GM13977 (cell line): ENCODE data around the gene PPA2.

Source experiments
- DNase-seq: peaks from one replicate; pipeline ENCODE4 v3.0.0; 2012; ENCODE audit warnings: low spot score
- in situ Hi-C: fragments of 300-500 bp; cut with MboI; formaldehyde crosslinking; loops from one replicate; pipeline ENCODE4 v1.12.0; 2022; ENCODE audit warnings: low sequenced_read_pairs, low pct_unique_long_range_greater_than_20kb, mixed read lengths, inconsistent platforms; ENCODE audit not compliant: unreplicated experiment
- TF ChIP-seq, protein P1 (sequence below): IDR thresholded peaks from 2 replicates; pipeline ENCODE4 v1.5.1; 2012; ENCODE audit warnings: mild to moderate bottlenecking, control low read depth; ENCODE audit not compliant: insufficient read depth; ENCODE audit errors: extremely low read depth, missing control alignments

Gene PPA2

DNA sequence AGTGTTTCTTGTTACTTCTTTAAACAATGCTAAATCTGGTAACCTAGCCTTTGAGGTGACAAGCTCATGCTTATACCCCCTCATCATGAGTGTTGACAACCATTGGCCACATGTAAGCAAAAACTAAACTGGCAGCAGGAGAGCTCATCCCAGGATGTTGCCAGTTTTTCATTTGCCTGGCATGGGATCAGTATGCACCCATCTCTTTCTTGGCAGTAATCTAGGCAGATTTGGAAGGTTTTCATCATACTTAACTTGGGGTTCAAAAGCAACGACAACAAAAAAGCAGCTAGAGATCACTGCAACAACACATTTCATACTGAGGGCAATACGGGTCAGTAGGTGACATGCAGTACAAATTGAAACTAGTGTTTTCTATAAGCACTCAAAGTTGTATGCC, 122.0 kb downstream of the PPA2 start:
- TF ChIP-seq, protein P1, sequence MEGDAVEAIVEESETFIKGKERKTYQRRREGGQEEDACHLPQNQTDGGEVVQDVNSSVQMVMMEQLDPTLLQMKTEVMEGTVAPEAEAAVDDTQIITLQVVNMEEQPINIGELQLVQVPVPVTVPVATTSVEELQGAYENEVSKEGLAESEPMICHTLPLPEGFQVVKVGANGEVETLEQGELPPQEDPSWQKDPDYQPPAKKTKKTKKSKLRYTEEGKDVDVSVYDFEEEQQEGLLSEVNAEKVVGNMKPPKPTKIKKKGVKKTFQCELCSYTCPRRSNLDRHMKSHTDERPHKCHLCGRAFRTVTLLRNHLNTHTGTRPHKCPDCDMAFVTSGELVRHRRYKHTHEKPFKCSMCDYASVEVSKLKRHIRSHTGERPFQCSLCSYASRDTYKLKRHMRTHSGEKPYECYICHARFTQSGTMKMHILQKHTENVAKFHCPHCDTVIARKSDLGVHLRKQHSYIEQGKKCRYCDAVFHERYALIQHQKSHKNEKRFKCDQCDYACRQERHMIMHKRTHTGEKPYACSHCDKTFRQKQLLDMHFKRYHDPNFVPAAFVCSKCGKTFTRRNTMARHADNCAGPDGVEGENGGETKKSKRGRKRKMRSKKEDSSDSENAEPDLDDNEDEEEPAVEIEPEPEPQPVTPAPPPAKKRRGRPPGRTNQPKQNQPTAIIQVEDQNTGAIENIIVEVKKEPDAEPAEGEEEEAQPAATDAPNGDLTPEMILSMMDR = no peak
- in situ Hi-C loops = no loop called here
- no peak for DNase-seq

DNA sequence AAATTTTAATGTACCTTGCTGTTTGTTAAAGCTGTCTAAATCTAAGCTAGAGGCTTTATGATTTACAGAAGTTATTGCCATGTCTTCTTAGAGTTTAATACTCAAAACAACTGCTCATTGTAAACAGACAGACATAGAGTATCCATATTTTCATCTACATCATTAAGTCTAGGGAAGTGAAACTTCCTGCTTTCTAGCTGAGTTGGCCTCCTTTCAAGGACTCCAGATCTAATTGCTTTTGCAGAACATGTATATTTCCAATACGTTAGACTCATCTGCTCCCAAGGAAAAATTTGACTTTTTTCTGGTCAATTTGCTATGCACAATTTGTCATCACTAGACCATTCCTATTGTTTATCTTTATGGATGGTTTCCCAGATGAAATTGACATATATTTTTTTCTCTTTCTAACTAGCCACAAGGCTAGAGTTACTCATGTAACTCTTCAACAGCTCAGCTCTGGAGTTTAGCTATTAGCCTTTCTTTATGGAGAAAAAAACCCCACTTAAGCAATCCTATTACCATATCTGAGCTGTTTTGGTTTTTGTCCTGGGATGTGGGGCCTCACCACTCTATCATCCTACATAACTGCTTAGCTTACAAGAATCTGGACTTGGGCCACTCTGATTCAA, 122.9 kb downstream of the PPA2 start:
- TF ChIP-seq, protein P1 = no peak
- in situ Hi-C loops = no loop called here
- no peak for DNase-seq

DNA sequence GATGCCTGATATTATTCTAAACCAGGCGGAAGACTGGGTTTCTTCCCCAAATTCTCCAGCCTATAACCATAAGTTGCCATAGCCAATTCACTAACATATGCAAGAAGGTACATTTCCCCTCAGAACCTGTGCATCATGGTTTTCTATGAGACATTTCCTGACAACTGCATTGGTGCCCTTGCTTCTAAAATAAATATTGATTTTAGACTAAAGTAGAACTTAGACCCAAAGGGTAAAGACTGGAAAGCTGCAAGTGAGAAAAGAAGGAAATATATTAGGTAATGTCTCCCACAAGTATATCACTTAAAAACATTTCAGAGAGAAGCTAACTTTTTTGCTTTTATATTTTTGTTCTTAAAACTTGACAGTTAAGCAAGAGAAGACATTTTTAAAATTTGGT, 125.1 kb downstream of the PPA2 start:
- no peak for DNase-seq
- TF ChIP-seq, protein P1 = no peak
- in situ Hi-C loops = no loop called here

DNA sequence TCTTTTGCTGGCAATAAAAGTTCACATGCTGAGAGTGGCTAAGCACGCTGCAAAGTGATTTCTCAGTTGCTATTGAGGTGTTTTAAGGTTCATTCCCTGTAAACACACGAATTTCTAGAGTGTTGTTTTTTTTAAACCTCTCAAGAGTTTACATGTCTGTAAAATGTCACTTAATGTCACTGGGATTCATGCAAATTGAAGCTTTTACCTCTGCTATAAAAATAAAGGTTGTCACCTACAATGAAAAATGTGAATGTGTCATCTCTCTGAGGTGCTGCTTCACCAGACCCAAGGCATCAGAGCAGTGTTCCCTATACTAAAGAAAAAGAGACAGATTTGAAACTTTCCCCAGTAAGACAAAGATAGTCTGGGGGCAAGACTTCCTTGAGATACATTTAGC, 127.0 kb downstream of the PPA2 start:
- no peak for DNase-seq
- in situ Hi-C loops = no loop called here
- TF ChIP-seq, protein P1 = no peak

DNA sequence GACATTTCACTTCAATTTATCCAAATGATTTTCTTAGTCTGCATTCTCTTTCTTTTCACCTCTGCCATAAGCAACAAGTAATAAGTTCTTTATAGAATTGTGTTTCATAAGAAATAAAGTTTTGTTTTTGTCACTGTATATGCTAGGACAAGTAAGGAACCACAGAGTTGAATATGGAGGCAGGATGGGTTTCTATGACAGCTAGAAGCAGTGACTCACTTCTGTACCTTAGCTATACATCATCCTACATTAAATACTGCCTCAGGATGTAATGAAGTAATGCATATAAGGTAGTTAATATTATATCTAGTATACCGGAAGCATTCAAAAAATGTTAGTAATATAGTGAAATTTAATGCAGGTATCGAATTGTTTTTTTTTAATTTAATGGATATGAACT, 128.0 kb downstream of the PPA2 start:
- in situ Hi-C loops = no loop called here
- DNase-seq = no peak
- TF ChIP-seq, protein P1 = no peak

DNA sequence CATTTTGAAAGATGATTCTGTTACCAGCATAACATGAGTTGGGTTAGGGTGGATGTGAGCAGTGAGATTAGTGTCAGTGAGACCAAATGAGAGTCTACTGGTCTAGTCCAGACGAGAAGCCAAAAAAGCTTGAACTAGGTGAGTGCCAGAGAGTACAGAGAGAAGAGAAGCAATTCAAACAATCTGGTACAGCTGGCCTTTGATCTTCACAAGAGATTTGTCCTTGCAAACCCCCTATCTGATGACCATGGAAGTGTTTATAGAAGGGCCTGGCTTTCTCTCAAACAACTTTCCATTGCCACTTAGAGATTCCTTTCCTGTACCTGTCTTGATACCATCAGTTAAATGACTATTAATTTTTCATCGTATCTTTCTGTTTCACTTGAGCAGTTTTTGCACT, 128.5 kb downstream of the PPA2 start:
- TF ChIP-seq, protein P1 = no peak
- DNase-seq = no peak
- in situ Hi-C loops = no loop called here

DNA sequence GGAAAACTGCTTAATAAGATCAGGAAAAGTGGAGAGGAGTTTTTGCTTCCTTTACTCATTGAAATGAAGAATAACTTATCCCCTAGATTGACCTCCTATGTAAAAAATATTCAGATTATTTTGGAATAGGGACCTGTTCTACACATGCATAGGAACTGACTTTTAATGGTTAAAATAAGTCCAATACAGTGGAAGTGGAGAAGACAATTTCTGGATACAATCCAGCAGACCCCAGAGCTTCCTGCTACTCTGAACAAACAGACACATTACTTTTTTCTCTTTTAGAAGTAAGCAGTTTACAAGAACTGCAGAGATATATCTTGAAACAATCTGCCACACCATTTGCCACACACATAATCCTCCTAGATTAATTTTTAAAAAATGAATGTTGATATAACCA, 129.7 kb downstream of the PPA2 start:
- TF ChIP-seq, protein P1 = no peak
- DNase-seq = no peak
- in situ Hi-C loops = no loop called here
